SU-DHL-6 (cell line): ENCODE results near the gene NRGN.

ENCODE experiments used
- CTCF ChIP-seq: fragments of 200-600 bp; sonication (generic); IDR thresholded peaks from one replicate; pipeline ENCODE4 v1.5.1; 2017; ENCODE audit warnings: antibody characterized with exemption, mild to moderate bottlenecking, low read length, moderate library complexity; ENCODE audit not compliant: insufficient read depth, poor library complexity, severe bottlenecking
- EZH2phosphoT487 ChIP-seq: fragments of 200-600 bp; sonication (generic), shearing (Covaris generic); conservative IDR thresholded peaks from 2 replicates; pipeline ENCODE4 v1.6.1; 2018; ENCODE audit warnings: mild to moderate bottlenecking, antibody characterized with exemption, low read length, moderate library complexity, mixed read lengths

- TF ChIP-seq CTCF (no peak), EZH2phosphoT487 (no peak)
Measured at GRCh38 chr11:124728134-124728533, 11.6 kb upstream of the NRGN start.
